ENCODE data around the gene CTSE.

DNA sequence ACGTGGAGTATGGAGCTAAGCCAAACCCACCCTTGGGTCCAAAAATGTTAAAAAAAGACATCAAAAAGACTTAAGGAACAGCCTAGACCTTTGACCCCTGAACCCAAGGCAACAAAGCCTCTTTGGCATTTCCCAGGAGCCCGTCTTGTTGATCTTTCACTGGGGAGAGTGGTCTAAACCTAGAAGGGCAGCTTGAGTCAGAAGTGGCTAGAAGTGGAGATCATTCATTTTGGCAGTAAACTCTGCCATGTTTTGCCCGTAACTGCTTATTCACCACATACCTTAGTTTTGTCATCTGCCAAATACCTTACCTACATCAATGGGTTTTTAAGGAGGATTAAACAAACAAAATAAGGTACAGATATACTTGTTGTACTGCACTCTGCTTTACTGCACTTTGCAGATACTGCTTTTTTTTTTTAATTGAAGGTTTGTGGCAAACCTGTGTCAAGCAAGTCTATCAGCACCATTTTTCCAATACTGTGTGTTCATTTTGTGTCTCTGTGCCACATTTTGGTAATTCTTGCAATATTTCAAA lies 1.7 kb upstream of the CTSE start:
- TF ChIP-seq, protein P1, sequence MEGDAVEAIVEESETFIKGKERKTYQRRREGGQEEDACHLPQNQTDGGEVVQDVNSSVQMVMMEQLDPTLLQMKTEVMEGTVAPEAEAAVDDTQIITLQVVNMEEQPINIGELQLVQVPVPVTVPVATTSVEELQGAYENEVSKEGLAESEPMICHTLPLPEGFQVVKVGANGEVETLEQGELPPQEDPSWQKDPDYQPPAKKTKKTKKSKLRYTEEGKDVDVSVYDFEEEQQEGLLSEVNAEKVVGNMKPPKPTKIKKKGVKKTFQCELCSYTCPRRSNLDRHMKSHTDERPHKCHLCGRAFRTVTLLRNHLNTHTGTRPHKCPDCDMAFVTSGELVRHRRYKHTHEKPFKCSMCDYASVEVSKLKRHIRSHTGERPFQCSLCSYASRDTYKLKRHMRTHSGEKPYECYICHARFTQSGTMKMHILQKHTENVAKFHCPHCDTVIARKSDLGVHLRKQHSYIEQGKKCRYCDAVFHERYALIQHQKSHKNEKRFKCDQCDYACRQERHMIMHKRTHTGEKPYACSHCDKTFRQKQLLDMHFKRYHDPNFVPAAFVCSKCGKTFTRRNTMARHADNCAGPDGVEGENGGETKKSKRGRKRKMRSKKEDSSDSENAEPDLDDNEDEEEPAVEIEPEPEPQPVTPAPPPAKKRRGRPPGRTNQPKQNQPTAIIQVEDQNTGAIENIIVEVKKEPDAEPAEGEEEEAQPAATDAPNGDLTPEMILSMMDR (IDR thresholded peaks at IDR 0.05; ENCODE audit: poor library complexity), result no peak
- TF ChIP-seq EZH2 (IDR thresholded peaks at IDR 0.05; ENCODE audit: borderline replicate concordance), result no peak

Measured in hepatocyte (in vitro differentiated cells).